VCaP (cell line): Measurements from ENCODE around the gene HMGB2.

ENCODE experiments used
- H3K27ac ChIP-seq: fragments of 450-650 bp; 2 replicates; pipeline ENCODE4 v1.5.1; 2017
- TF ChIP-seq, protein P1 (sequence below): fragments of 450-650 bp; conservative IDR thresholded peaks from 2 replicates; pipeline ENCODE4 v1.5.1; 2017; ENCODE audit warnings: mild to moderate bottlenecking, moderate library complexity

The HMGB2 gene

DNA sequence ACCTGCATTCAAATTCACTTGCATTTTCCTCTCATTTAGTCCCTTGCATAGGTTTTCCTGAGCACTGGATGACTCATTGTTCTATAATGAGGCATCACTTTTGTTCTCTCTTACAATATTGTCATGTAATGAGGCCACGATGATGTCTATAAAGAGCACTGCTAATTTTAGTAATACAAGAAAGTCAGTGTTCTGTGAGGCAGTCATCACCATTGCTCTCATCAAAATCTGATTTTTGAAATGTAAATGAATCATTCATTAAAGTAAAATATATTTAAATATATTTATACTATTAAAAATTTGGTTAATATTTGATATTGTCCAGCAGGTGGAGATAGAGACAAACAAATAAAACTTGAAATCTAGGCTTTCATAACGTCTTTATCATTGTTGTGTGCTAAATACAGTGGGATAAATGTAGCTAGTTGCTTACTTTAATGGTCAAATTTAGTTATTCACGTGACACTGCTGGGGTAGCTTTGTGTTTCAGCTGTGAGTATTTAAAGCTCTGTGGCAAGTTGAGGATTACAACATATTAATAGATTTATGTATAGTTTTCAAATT, 15.4 kb downstream of the HMGB2 start:
- TF ChIP-seq, protein P1, sequence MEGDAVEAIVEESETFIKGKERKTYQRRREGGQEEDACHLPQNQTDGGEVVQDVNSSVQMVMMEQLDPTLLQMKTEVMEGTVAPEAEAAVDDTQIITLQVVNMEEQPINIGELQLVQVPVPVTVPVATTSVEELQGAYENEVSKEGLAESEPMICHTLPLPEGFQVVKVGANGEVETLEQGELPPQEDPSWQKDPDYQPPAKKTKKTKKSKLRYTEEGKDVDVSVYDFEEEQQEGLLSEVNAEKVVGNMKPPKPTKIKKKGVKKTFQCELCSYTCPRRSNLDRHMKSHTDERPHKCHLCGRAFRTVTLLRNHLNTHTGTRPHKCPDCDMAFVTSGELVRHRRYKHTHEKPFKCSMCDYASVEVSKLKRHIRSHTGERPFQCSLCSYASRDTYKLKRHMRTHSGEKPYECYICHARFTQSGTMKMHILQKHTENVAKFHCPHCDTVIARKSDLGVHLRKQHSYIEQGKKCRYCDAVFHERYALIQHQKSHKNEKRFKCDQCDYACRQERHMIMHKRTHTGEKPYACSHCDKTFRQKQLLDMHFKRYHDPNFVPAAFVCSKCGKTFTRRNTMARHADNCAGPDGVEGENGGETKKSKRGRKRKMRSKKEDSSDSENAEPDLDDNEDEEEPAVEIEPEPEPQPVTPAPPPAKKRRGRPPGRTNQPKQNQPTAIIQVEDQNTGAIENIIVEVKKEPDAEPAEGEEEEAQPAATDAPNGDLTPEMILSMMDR: peak; percentile 65
- no peak overlapping the region for H3K27ac ChIP-seq

DNA sequence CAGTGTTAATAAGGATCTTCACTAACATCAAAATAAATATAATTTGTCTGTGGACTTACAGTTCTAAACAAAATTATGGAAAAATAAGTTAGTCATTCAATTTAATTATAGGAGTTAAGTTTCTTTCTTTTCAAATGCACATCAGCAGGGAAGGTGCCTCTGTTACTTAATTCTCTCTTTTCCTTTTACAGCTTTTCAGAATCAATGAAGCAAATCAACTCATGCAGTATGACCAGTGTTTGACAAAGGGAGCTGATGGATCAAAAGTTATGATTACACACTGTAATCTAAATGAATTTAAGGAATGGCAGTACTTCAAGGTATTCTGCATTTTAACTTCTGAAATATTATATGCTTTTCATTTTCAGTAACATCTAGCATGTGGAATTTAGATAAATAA, 15.9 kb downstream of the HMGB2 start:
- TF ChIP-seq, protein P1: no peak
- H3K27ac ChIP-seq: no peak overlapping the region

DNA sequence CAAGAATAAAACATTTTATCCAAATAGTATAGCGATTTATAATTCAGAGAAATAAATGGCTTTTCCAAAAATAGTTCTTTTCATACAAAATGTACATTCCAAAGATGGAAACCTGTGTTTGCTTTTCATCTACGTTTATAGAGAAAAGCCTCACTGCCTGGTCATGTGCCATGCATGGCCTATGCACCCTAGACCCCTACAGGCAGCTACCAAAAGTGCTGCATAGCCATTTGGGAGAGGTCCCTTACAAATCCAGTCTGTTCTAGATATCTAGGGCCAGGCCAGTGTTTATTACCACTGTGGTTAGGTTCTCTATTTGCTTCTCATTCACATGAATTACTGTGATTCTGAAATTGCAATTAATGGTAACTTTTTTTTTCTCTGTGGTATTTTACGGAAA, 17.2 kb downstream of the HMGB2 start:
- H3K27ac ChIP-seq: no peak overlapping the region

DNA sequence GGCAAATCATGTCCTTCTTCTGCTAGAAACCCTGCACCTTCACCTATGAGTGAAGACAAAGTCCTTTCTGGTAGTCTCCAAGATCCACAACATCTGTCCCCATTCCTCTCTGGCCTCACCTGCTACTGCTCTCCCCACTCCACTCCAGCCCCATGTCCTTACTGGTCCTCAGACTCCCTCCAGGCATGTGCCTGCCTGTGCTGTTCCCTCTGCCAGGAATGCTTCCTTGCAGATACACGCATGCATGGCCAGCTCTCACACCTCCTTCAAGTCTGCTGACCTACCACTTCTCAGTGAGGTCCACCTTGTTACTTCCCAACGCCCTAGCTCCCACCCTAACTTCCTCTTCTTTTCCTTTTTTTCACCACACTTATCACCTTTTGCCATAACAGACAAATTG, 18.1 kb downstream of the HMGB2 start:
- TF ChIP-seq, protein P1: no peak

More for the DNA sequence above, 17.2 kb downstream of the HMGB2 start:
- TF ChIP-seq, protein P1: peak; percentile 54

DNA sequence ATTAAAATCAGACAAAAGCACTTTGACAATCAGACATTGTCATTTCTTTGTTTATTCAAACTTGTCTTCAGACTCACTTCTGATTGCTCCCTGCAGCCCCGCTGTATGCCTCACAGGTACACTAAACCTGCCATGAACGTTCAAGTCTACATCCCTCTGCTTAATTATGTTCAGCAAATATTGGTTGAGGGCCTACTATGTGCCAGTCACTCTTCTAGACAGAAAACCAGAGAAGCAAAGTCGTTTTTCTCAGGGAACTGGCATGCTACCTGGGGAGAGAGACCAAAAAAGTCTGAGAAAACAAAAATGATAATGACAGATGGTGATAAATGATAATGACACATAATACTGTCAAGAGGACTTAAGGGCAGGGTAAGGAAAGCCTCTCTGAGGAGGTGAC, 19.4 kb downstream of the HMGB2 start:
- TF ChIP-seq, protein P1: no peak

More for the DNA sequence above, 18.1 kb downstream of the HMGB2 start:
- H3K27ac ChIP-seq: no peak overlapping the region

DNA sequence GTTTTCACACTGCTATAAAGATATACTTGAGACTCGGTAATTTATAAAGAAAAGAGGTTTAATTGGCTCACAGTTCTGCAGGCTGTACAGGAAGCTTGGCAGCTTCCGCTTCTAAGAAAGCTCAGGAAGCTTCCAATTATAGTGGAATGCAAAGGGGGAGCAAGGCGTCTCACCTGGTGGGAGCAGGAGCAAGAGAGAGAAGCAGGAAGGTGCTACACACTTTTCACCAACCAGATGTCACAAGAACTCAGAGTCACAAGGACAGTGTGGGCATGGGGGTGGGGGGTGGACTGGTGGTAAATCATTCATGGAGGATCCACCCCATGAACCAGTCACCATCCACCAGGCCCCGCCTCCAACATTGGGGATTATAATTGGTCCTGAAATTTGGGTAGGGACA, 22.8 kb downstream of the HMGB2 start:
- TF ChIP-seq, protein P1: no peak
- no peak overlapping the region for H3K27ac ChIP-seq

More for the DNA sequence above, 19.4 kb downstream of the HMGB2 start:
- H3K27ac ChIP-seq: no peak overlapping the region

DNA sequence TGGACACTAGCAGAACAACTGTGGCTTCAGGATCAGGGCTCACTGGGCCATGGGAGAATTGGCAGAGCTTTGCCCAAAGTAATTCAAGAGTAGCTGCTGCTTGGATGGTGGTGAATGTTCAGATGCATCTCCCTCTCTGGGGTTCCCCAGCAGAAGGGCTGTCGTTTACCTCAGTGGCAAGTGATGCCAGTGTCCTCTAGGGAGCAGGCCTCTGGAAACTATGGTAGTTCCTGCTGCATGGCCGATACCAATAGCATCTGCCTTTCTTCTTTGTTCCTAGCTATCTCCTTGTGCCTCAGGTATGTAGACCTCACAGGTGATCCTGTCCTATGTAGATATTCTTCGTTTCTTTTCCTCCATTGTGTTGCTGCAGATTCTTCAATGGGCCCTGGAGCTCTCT, 26.4 kb downstream of the HMGB2 start:
- TF ChIP-seq, protein P1: no peak
- H3K27ac ChIP-seq: no peak overlapping the region
